Vagina (tissue), 2 donors: ENCODE data around the gene SPATA22. TPM values are rescaled to one million over a fixed set of nuclear protein-coding genes. Genes with fewer than 3 reads are reported as not detected.
"Not testable (repeated sequence)": the region's sequence is repeated elsewhere in the genome, so short reads cannot be mapped to it uniquely, and the experiment has no call there.

Experiments used
- DNase-seq, 2 donors: peaks; one replicate each; pipeline ENCODE4 v3.0.0-alpha.2; 2017; ENCODE audit errors: extremely low spot score in 2 of 2
- H3K27ac ChIP-seq: fragments of 200-600 bp; sonication (generic); one replicate; pipeline ENCODE4 v1.5.1; 2019
- H3K27me3 ChIP-seq: fragments of 200-600 bp; sonication (generic); one replicate; pipeline ENCODE4 v1.5.1; 2019
- H3K36me3 ChIP-seq, 2 donors: fragments of 200-600 bp; sonication (generic); one replicate each; pipeline ENCODE4 v1.5.1; 2017 to 2019
- H3K4me1 ChIP-seq: fragments of 200-600 bp; sonication (generic); one replicate; pipeline ENCODE4 v1.5.1; 2019
- H3K4me3 ChIP-seq, 2 donors: fragments of 200-600 bp; sonication (generic); 1 replicate in 1 of 2; 2 replicates in 1 of 2; pipeline ENCODE4 v1.5.1; 2016 to 2019
- H3K9me3 ChIP-seq: fragments of 200-600 bp; sonication (generic); one replicate; pipeline ENCODE4 v1.5.1; 2019
- POLR2A ChIP-seq, 2 donors: fragments of 450-650 bp; IDR thresholded peaks; one replicate each; pipeline ENCODE4 v1.6.1; 2017; ENCODE audit warnings: antibody characterized with exemption in 2 of 2, mild to moderate bottlenecking in 2 of 2, moderate library complexity in 2 of 2
- POLR2AphosphoS5 ChIP-seq, 2 donors: sonication (generic); formaldehyde crosslinking; IDR thresholded peaks; one replicate each; pipeline ENCODE4 v1.9.0; 2017; ENCODE audit warnings: antibody characterized with exemption in 2 of 2, mild to moderate bottlenecking in 2 of 2, low read depth in 1 of 2; ENCODE audit not compliant: insufficient read depth in 1 of 2
- intact Hi-C: fragments of 100-400 bp; cut with DNase I; formaldehyde crosslinking; loops from one replicate; pipeline ENCODE4 v1.15.1; 2023
- total RNA-seq: library from RNA; depleted of rRNA; stranded (reverse); fragments of >200 nt; gene quantifications from one replicate; pipeline ENCODE4 v1.2.3, GENCODE V29; 2016
- TF ChIP-seq, protein P1 (sequence below), 3 experiments: fragments of 450-650 bp in 2 of 3; fragments of 200-600 bp in 1 of 3; sonication (generic) in 1 of 3; IDR thresholded peaks; one replicate each; pipeline ENCODE4 v1.5.1; 2017 to 2019; ENCODE audit warnings: antibody characterized with exemption in 3 of 3, mild to moderate bottlenecking in 2 of 3, moderate library complexity in 2 of 3

The SPATA22 gene, protein sequence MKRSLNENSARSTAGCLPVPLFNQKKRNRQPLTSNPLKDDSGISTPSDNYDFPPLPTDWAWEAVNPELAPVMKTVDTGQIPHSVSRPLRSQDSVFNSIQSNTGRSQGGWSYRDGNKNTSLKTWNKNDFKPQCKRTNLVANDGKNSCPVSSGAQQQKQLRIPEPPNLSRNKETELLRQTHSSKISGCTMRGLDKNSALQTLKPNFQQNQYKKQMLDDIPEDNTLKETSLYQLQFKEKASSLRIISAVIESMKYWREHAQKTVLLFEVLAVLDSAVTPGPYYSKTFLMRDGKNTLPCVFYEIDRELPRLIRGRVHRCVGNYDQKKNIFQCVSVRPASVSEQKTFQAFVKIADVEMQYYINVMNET
- total RNA-seq, result not detected

DNA sequence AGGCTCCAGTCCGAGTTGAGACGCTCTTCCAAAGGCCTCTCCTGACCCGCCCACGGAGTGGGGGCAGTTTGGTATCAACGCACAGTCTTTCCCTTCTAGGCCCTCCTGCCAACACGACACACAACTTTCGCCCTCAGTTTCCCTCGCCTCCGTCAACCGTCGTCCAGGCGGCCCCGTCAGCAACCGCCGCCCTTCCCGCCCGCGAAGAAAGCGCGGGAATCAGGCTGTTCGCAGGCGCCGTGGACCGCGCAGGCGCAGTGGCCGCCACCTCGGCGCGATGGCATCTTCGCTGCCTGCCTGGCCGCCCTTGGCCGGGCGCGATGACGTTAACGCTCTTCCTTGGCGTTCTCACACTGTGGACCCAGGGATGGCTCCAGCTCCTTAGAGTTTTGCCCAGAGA, at the start of gene SPATA22:
Gene SPATA22, minus strand, starts transcription at position 221 of the 400 bp plus-strand sequence. CDS start 2,494 bp downstream, outside the sequence.
- H3K27me3 ChIP-seq, result no peaks in the 10 kb centered on the region
- TF ChIP-seq POLR2A (IDR thresholded peaks at IDR 0.05) (no peak), POLR2AphosphoS5 (IDR thresholded peaks at IDR 0.05; ENCODE audit: insufficient read depth in 1 of 2, low read depth in 1 of 2) (no peak)
- TF ChIP-seq, protein P1, sequence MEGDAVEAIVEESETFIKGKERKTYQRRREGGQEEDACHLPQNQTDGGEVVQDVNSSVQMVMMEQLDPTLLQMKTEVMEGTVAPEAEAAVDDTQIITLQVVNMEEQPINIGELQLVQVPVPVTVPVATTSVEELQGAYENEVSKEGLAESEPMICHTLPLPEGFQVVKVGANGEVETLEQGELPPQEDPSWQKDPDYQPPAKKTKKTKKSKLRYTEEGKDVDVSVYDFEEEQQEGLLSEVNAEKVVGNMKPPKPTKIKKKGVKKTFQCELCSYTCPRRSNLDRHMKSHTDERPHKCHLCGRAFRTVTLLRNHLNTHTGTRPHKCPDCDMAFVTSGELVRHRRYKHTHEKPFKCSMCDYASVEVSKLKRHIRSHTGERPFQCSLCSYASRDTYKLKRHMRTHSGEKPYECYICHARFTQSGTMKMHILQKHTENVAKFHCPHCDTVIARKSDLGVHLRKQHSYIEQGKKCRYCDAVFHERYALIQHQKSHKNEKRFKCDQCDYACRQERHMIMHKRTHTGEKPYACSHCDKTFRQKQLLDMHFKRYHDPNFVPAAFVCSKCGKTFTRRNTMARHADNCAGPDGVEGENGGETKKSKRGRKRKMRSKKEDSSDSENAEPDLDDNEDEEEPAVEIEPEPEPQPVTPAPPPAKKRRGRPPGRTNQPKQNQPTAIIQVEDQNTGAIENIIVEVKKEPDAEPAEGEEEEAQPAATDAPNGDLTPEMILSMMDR (IDR thresholded peaks at IDR 0.05), result no peak
- no peaks in the 10 kb centered on the region for H3K36me3 ChIP-seq
- intact Hi-C loops, result no loop called here
- H3K9me3 ChIP-seq, result no peaks in the 10 kb centered on the region
- no peak within 1 kb of the TSS for H3K27ac ChIP-seq
- peaks cover 26% of the 10 kb centered on the region for H3K4me1 ChIP-seq
- H3K4me3 ChIP-seq, result no peak within 1 kb of the TSS
- DNase-seq, result no peak

DNA sequence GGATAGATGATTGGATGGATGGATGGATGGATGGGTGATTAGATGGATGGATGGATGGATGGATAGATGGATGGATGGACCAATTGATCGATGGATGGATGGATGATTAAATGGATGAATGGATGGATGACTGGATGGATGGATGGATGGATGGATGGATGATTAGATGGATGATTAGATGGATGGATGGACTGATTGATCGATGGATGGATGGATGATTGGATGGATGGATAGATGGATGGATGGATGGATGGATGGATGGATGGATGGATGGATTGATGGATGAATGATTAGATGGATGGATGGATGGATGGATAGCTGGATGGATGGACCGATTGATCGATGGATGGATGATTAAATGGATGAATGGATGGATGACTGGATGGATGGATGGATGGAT, 47.9 kb upstream of the SPATA22 start:
- H3K4me1 ChIP-seq, intact Hi-C loops, H3K27ac ChIP-seq, H3K4me3 ChIP-seq, DNase-seq, H3K36me3 ChIP-seq, H3K27me3 ChIP-seq, H3K9me3 ChIP-seq: not testable (repeated sequence)

DNA sequence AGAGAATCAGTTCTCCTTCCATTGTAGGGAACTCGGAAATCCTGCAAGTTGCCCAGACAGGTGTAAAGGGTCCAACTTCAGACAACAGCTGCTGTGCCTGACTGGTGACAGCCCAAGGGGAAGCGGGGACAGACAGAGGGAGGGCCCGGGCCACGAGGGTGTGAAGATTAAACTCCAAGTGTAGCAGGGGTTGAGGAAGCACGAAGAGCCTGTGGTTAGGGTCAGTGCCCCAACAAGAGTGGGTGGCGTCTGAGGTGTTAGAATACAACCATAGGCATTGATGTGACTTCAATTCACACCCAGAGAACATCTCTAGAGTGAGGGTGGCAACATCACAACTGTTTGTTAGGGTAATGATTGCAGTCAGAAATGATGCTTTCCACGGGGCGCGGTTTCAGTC, 43.3 kb upstream of the SPATA22 start:
- H3K4me3 ChIP-seq, result no peak overlapping the region
- no peaks in the 10 kb centered on the region for H3K36me3 ChIP-seq

DNA sequence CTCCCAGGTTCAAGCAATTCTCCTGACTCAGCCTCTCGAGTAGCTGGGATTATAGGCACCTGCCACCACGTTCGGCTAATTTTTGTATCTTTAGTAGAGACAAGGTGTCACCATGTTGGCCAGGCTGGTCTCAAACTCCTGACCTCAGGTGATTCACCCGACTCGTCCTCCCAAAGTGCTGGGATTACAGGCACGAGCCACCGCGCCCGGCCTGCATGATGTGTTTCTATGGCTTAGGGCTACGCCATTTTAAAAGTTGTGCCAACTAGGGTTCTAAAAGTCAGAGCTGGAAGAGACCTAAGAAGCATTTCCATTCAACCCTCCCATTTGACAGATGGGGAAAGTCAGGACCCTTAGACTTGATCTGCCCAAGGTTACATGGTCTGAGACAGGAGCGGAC, 42.5 kb upstream of the SPATA22 start:
- intact Hi-C loops, H3K27ac ChIP-seq, H3K27me3 ChIP-seq, H3K36me3 ChIP-seq, DNase-seq, H3K4me3 ChIP-seq, H3K9me3 ChIP-seq: not testable (repeated sequence)
- peaks cover 11% of the 10 kb centered on the region for H3K4me1 ChIP-seq

More for the DNA sequence above, 43.3 kb upstream of the SPATA22 start:
- TF ChIP-seq POLR2A (IDR thresholded peaks at IDR 0.05), result no peak
- TF ChIP-seq, protein P1 (IDR thresholded peaks at IDR 0.05), result no peak
- TF ChIP-seq POLR2AphosphoS5 (IDR thresholded peaks at IDR 0.05; ENCODE audit: insufficient read depth in 1 of 2, low read depth in 1 of 2), result no peak
- intact Hi-C loops, result no loop called here
- Histone ChIP-seq H3K27me3 (no peaks in the 10 kb centered on the region), H3K9me3 (no peaks in the 10 kb centered on the region), H3K4me1 (peaks cover 11% of the 10 kb centered on the region), H3K27ac (no peak overlapping the region)
- DNase-seq, result no peak

DNA sequence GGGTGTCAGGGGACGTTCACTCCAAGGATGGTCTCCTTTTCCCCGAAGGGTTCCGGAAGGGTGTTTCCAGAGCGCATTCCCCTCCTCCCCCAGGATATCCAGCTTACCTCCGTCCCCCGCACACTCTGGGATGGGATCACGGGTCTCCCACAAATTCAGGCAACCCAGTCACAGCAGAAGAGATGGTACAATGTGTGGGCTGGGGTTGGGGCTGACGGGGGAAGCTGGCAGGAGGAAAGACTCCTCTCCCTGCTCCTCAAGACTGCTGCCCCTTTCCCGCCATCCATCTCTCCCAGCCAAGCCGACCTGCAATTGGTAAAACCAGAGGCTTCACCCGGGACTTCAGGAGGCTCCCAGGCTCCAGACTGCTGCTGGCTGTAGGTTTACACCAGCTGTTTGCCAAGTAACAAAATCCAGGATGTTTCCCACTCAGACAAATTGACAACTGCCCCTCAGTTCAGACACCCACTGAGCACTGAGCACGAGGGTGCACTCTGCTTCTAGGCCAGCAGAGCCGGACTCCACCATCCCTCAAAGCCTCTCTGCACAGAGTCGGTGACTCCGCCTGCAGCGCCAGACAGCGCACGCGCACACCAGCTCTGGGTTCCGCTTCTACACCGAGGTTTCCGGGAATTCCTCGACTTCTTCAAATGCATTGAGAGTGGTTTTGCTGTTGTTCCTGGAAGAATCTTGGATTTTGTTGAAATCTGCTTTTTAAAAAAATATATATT, 41.9 kb upstream of the SPATA22 start:
- no peaks in the 10 kb centered on the region for H3K27me3 ChIP-seq
- intact Hi-C loops, result no loop called here
- H3K9me3 ChIP-seq, result no peaks in the 10 kb centered on the region
- H3K4me1 ChIP-seq, result peaks cover 11% of the 10 kb centered on the region
- DNase-seq, result no peak
- no peak overlapping the region for H3K4me3 ChIP-seq
- TF ChIP-seq POLR2AphosphoS5 (IDR thresholded peaks at IDR 0.05; ENCODE audit: insufficient read depth in 1 of 2, low read depth in 1 of 2), result no peak
- TF ChIP-seq, protein P1 (IDR thresholded peaks at IDR 0.05), result no peak
- TF ChIP-seq POLR2A (IDR thresholded peaks at IDR 0.05), result no peak
- H3K27ac ChIP-seq, result peak overlapping the region; percentile 78
- H3K36me3 ChIP-seq, result no peaks in the 10 kb centered on the region
